Liver (tissue), 9 donors: ENCODE results near the gene RCOR3. TPM values are rescaled to one million over a fixed set of nuclear protein-coding genes. Genes with fewer than 3 reads are reported as not detected.
"Not testable (repeated sequence)": the region's sequence is repeated elsewhere in the genome, so short reads cannot be mapped to it uniquely, and the experiment has no call there.

Source experiments
- DNase-seq: peaks from one replicate; pipeline ENCODE4 v3.0.0-alpha.2; 2017; ENCODE audit warnings: low spot score
- H3K27ac ChIP-seq, 2 donors: one replicate each; pipeline ENCODE4 v1.7.0; 2013; ENCODE audit warnings: inconsistent platforms in 2 of 2, low read length in 2 of 2, control low read depth in 1 of 2, low read depth in 1 of 2, mild to moderate bottlenecking in 1 of 2
- H3K27me3 ChIP-seq, 4 donors: one replicate each; pipeline versions ENCODE4 v1.6.1 to v1.7.0; 2013; ENCODE audit warnings: low read length in 3 of 4, inconsistent platforms in 1 of 4, mild to moderate bottlenecking in 1 of 4, moderate library complexity in 1 of 4; ENCODE audit not compliant: control insufficient read depth in 4 of 4, insufficient read depth in 4 of 4
- H3K36me3 ChIP-seq, 4 donors: one replicate each; pipeline versions ENCODE4 v1.6.1 to v1.7.0; 2013; ENCODE audit warnings: low read length in 3 of 4, mild to moderate bottlenecking in 3 of 4, low read depth in 1 of 4, moderate library complexity in 1 of 4; ENCODE audit not compliant: control insufficient read depth in 4 of 4, insufficient read depth in 3 of 4
- H3K4me1 ChIP-seq, 4 donors: one replicate each; pipeline versions ENCODE4 v1.6.1 to v1.7.0; 2013; ENCODE audit warnings: low read length in 3 of 4, mild to moderate bottlenecking in 3 of 4, moderate library complexity in 1 of 4; ENCODE audit not compliant: control insufficient read depth in 4 of 4, insufficient read depth in 4 of 4
- H3K4me3 ChIP-seq, 3 donors: one replicate each; pipeline versions ENCODE4 v1.6.1 to v1.7.0; 2013; ENCODE audit warnings: low read length in 3 of 3, control low read depth in 1 of 3, low read depth in 1 of 3, mild to moderate bottlenecking in 1 of 3
- H3K9ac ChIP-seq, 2 donors: one replicate each; pipeline ENCODE4 v1.7.0; 2013; ENCODE audit warnings: low read length in 2 of 2, mild to moderate bottlenecking in 2 of 2, moderate library complexity in 2 of 2, control low read depth in 1 of 2, low read depth in 1 of 2
- H3K9me3 ChIP-seq, 4 donors: one replicate each; pipeline versions ENCODE4 v1.6.1 to v1.7.0; 2013; ENCODE audit warnings: low read length in 3 of 4; ENCODE audit not compliant: control insufficient read depth in 4 of 4
- EGR1 ChIP-seq, 2 donors: IDR thresholded peaks; 2 replicates each; pipeline ENCODE4 v1.6.1; 2016 to 2018; ENCODE audit warnings: antibody characterized with exemption in 2 of 2, low read depth in 2 of 2
- FOXA1 ChIP-seq: IDR thresholded peaks from 2 replicates; pipeline ENCODE4 v1.6.1; 2016; ENCODE audit warnings: antibody characterized with exemption
- FOXA2 ChIP-seq: IDR thresholded peaks from 2 replicates; pipeline ENCODE4 v1.6.1; 2016; ENCODE audit warnings: antibody characterized with exemption
- GABPA ChIP-seq, 2 donors: IDR thresholded peaks in 1 of 2; conservative IDR thresholded peaks in 1 of 2; 2 replicates each; pipeline ENCODE4 v1.6.1; 2016; ENCODE audit warnings: antibody characterized with exemption in 2 of 2, mild to moderate bottlenecking in 1 of 2, moderate library complexity in 1 of 2
- HNF4A ChIP-seq, 2 donors: conservative IDR thresholded peaks; 2 replicates each; pipeline ENCODE4 v1.6.1; 2016; ENCODE audit warnings: antibody characterized with exemption in 2 of 2, mild to moderate bottlenecking in 2 of 2
- HNF4G ChIP-seq: IDR thresholded peaks from 2 replicates; pipeline ENCODE4 v1.6.1; 2016; ENCODE audit warnings: antibody characterized with exemption
- JUND ChIP-seq, 2 donors: IDR thresholded peaks; 2 replicates each; pipeline ENCODE4 v1.6.1; 2016; ENCODE audit warnings: antibody characterized with exemption in 2 of 2
- NR2F2 ChIP-seq: IDR thresholded peaks from 2 replicates; pipeline ENCODE4 v1.6.1; 2016; ENCODE audit warnings: antibody characterized with exemption
- RAD21 ChIP-seq, 2 donors: IDR thresholded peaks; 2 replicates each; pipeline ENCODE4 v1.6.1; 2016; ENCODE audit warnings: antibody characterized with exemption in 2 of 2, mild to moderate bottlenecking in 2 of 2
- RXRA ChIP-seq, 2 donors: IDR thresholded peaks; 2 replicates each; pipeline ENCODE4 v1.6.1; 2017 to 2018; ENCODE audit warnings: antibody characterized with exemption in 2 of 2, mild to moderate bottlenecking in 1 of 2
- SP1 ChIP-seq: IDR thresholded peaks from 2 replicates; pipeline ENCODE4 v1.6.1; 2018; ENCODE audit warnings: antibody characterized with exemption, mild to moderate bottlenecking
- TAF1 ChIP-seq: conservative IDR thresholded peaks from 2 replicates; pipeline ENCODE4 v1.6.1; 2016; ENCODE audit warnings: antibody characterized with exemption, mild to moderate bottlenecking
- YY1 ChIP-seq: IDR thresholded peaks from 2 replicates; pipeline ENCODE4 v1.6.1; 2016; ENCODE audit warnings: antibody characterized with exemption, mild to moderate bottlenecking
- WGBS: extraction: QIAGEN DNeasy Blood & Tissue Kit; methylation state at CpG from one replicate; pipeline ENCODE4 v1.1.7; 2013; 5-methylcytosine and 5-hydroxymethylcytosine counted together
- polyA plus RNA-seq, 2 donors: library from polyadenylated mRNA; stranded (reverse) in 1 of 2; unstranded in 1 of 2; fragments of 200-250 nt in 1 of 2; fragments of >200 nt in 1 of 2; fragmentation: Nextera tagmentation in 1 of 2; extraction: Ambion mirVana in 1 of 2; gene quantifications; one replicate each; pipeline versions ENCODE4 v1.2.1 to v1.2.3, GENCODE V29; 2013 to 2015
- total RNA-seq, 2 donors: library from RNA; depleted of rRNA; stranded (reverse); fragments of >200 nt; gene quantifications; one replicate each; pipeline ENCODE4 v1.2.3, GENCODE V29; 2014
- TF ChIP-seq, protein P1 (sequence below): IDR thresholded peaks from 2 replicates; pipeline ENCODE4 v1.6.1; 2016; ENCODE audit warnings: antibody characterized with exemption
- TF ChIP-seq, protein P2 (sequence below): IDR thresholded peaks from 2 replicates; pipeline ENCODE4 v1.6.1; 2016; ENCODE audit warnings: antibody characterized with exemption
- TF ChIP-seq, protein P3 (sequence below): IDR thresholded peaks from 2 replicates; pipeline ENCODE4 v1.6.1; 2016; ENCODE audit warnings: antibody characterized with exemption
- TF ChIP-seq, protein P4 (sequence below): IDR thresholded peaks from 2 replicates; pipeline ENCODE4 v1.6.1; 2016; ENCODE audit warnings: antibody characterized with exemption, mild to moderate bottlenecking
- donor health status: healthy.
- donor health status: healthy.
- donor health status: healthy.
- donor health status: healthy.
- donor health status: healthy.

RCOR3 gene
- total and polyA plus RNA-seq, 4 donors, result 7.8 to 20.2 (median 13.4) TPM

DNA sequence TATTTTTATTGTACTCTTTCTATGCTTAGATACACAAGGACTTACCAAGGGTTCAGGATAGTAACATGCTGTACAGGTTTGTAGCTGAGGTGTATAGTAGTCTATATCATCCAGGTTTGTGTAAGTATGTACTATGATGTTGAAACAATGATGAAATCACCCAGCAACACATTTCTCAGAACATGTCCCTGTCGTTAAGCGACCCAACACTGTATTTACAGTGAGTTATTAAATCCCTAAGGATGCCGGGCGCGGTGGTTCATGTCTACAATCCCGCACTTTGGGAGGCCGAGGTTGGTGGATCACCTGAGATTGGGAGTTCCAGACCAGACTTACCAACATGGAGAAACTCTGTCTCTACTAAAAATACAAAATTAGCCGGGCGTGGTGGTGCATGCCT lies 21.6 kb upstream of the RCOR3 start:
- no peak overlapping the region for H3K4me3 ChIP-seq
- 92% methylated on average over 9 of the region's 9 CpGs for WGBS
- H3K36me3 ChIP-seq, result no peaks in the 10 kb centered on the region
- H3K27ac ChIP-seq, result no peak overlapping the region
- no peak overlapping the region for H3K9ac ChIP-seq
- no peak for DNase-seq
- no peaks in the 10 kb centered on the region for H3K27me3 ChIP-seq
- no peak for TF ChIP-seq TAF1
- TF ChIP-seq YY1, result no peak
- TF ChIP-seq, protein P1, sequence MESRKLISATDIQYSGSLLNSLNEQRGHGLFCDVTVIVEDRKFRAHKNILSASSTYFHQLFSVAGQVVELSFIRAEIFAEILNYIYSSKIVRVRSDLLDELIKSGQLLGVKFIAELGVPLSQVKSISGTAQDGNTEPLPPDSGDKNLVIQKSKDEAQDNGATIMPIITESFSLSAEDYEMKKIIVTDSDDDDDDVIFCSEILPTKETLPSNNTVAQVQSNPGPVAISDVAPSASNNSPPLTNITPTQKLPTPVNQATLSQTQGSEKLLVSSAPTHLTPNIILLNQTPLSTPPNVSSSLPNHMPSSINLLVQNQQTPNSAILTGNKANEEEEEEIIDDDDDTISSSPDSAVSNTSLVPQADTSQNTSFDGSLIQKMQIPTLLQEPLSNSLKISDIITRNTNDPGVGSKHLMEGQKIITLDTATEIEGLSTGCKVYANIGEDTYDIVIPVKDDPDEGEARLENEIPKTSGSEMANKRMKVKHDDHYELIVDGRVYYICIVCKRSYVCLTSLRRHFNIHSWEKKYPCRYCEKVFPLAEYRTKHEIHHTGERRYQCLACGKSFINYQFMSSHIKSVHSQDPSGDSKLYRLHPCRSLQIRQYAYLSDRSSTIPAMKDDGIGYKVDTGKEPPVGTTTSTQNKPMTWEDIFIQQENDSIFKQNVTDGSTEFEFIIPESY, result no peak
- no peak for TF ChIP-seq NR2F2
- TF ChIP-seq SP1, result no peak
- no peak for TF ChIP-seq RXRA (IDR thresholded peaks at IDR 0.05)
- TF ChIP-seq HNF4A (conservative IDR thresholded peaks at IDR 0.05), result no peak
- no peak for TF ChIP-seq RAD21 (IDR thresholded peaks at IDR 0.05)
- no peak for TF ChIP-seq FOXA1
- TF ChIP-seq EGR1 (IDR thresholded peaks at IDR 0.05; ENCODE audit: low read depth in 2 of 2), result no peak
- no peak for TF ChIP-seq HNF4G
- H3K4me1 ChIP-seq, result no peaks in the 10 kb centered on the region
- no peaks in the 10 kb centered on the region for H3K9me3 ChIP-seq

DNA sequence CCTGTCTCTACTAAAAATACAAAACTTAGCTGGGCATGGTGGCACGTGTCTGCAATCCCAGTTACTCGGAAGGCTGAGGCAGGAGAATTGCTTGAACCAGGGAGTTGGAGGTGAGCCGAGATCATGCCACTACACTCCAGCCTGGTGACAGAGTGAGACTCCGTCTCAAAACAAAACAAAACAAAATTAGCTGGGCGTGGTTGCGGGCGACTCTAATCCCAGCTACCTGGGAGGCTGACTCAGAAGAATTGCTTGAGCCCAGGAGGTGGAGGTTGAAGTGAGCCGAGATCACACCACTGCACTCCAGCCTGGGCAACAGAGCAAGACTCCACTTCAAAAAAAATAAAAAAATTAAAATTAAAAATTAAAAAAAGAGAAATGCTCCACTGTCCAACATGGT lies 18.6 kb upstream of the RCOR3 start:
- not testable (repeated sequence) for DNase-seq

GRCh38 chr1:211241071-211241470 lies 18.1 kb upstream of the RCOR3 start:
- Histone ChIP-seq H3K27ac (no peak overlapping the region), H3K9me3 (no peaks in the 10 kb centered on the region), H3K4me3 (no peak overlapping the region), H3K4me1 (no peaks in the 10 kb centered on the region), H3K9ac (no peak overlapping the region), H3K36me3 (no peaks in the 10 kb centered on the region), H3K27me3 (peaks cover 0 to 4% (median 0%) of the 10 kb centered on the region in 4 donors)
- DNase-seq, result no peak
- 96% methylated on average over 1 of the region's 1 CpG for WGBS
- no peak for TF ChIP-seq HNF4G
- TF ChIP-seq RXRA (IDR thresholded peaks at IDR 0.05), result no peak
- TF ChIP-seq, protein P2, sequence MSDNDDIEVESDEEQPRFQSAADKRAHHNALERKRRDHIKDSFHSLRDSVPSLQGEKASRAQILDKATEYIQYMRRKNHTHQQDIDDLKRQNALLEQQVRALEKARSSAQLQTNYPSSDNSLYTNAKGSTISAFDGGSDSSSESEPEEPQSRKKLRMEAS, result no peak
- no peak for TF ChIP-seq FOXA2
- TF ChIP-seq GABPA (IDR thresholded peaks at IDR 0.05 in 1 of 2, conservative IDR thresholded peaks at IDR 0.05 in 1 of 2), result no peak
- TF ChIP-seq, protein P3, sequence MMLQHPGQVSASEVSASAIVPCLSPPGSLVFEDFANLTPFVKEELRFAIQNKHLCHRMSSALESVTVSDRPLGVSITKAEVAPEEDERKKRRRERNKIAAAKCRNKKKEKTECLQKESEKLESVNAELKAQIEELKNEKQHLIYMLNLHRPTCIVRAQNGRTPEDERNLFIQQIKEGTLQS, result no peak
- TF ChIP-seq FOXA1, result no peak
- no peak for TF ChIP-seq SP1
- no peak for TF ChIP-seq HNF4A (conservative IDR thresholded peaks at IDR 0.05)
- TF ChIP-seq RAD21 (IDR thresholded peaks at IDR 0.05), result no peak
- TF ChIP-seq JUND (IDR thresholded peaks at IDR 0.05), result no peak
- no peak for TF ChIP-seq NR2F2
- TF ChIP-seq, protein P4, sequence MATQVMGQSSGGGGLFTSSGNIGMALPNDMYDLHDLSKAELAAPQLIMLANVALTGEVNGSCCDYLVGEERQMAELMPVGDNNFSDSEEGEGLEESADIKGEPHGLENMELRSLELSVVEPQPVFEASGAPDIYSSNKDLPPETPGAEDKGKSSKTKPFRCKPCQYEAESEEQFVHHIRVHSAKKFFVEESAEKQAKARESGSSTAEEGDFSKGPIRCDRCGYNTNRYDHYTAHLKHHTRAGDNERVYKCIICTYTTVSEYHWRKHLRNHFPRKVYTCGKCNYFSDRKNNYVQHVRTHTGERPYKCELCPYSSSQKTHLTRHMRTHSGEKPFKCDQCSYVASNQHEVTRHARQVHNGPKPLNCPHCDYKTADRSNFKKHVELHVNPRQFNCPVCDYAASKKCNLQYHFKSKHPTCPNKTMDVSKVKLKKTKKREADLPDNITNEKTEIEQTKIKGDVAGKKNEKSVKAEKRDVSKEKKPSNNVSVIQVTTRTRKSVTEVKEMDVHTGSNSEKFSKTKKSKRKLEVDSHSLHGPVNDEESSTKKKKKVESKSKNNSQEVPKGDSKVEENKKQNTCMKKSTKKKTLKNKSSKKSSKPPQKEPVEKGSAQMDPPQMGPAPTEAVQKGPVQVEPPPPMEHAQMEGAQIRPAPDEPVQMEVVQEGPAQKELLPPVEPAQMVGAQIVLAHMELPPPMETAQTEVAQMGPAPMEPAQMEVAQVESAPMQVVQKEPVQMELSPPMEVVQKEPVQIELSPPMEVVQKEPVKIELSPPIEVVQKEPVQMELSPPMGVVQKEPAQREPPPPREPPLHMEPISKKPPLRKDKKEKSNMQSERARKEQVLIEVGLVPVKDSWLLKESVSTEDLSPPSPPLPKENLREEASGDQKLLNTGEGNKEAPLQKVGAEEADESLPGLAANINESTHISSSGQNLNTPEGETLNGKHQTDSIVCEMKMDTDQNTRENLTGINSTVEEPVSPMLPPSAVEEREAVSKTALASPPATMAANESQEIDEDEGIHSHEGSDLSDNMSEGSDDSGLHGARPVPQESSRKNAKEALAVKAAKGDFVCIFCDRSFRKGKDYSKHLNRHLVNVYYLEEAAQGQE, result no peak
- no peak for TF ChIP-seq TAF1

More for the DNA sequence above, 18.6 kb upstream of the RCOR3 start:
- H3K4me1 ChIP-seq, H3K9ac ChIP-seq, H3K9me3 ChIP-seq, H3K27ac ChIP-seq, H3K4me3 ChIP-seq, H3K27me3 ChIP-seq, H3K36me3 ChIP-seq: not testable (repeated sequence)
- WGBS, result 91% methylated on average over 8 of the region's 8 CpGs

GRCh38 chr1:211243639-211244038 lies 15.5 kb upstream of the RCOR3 start:
- not testable (repeated sequence) for H3K4me3 ChIP-seq, DNase-seq, H3K9me3 ChIP-seq, H3K36me3 ChIP-seq, H3K27ac ChIP-seq, H3K4me1 ChIP-seq, H3K9ac ChIP-seq, H3K27me3 ChIP-seq
- 95% methylated on average over 5 of the region's 5 CpGs for WGBS
